ENCODE results near the gene LDLRAD4.

DNA sequence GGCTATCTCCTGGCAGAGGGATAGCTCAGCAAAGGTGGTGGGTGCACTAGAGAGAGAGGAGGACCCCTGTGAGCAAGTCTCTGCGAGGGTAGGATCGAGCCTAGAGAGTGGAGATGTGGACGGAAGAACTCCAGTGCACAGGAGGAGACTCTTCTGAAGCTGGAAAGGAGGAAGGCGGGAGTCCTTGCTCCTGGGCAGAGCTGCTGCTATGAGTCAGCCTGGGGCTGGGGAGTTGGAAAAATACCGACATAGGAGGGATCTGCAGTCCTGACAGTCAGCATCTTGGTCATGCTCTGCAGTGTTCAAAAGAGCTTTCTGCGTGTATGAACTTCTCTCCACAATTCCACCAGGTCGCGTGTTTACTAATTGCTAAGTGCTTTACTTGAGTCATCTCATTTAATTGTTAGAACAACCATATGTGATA is 233.8 kb downstream of the LDLRAD4 start:
- TF ChIP-seq EGR1 (conservative IDR thresholded peaks at IDR 0.05) (no peak), MYC (IDR thresholded peaks at IDR 0.05; ENCODE audit: low read depth, low read length) (no peak), MYC (CRISPR knock-in tag; IDR thresholded peaks at IDR 0.05; ENCODE audit: borderline replicate concordance, low read depth) (no peak), BDP1 (IDR thresholded peaks at IDR 0.05; ENCODE audit: insufficient read depth, insufficient read length) (no peak), MAZ (CRISPR knock-in tag; conservative IDR thresholded peaks at IDR 0.05 in 1 of 2, IDR thresholded peaks at IDR 0.05 in 1 of 2) (no peak), ESRRA (IDR thresholded peaks at IDR 0.05; ENCODE audit: borderline replicate concordance, low read depth) (no peak), ZNF274 (IDR thresholded peaks at IDR 0.05; ENCODE audit: borderline replicate concordance, low read depth, low read length) (no peak), ZBTB17 (CRISPR knock-in tag; IDR thresholded peaks at IDR 0.05) (no peak), CHD2 (IDR thresholded peaks at IDR 0.05; ENCODE audit: low read depth, low read length) (no peak)
- TF ChIP-seq, protein P1, sequence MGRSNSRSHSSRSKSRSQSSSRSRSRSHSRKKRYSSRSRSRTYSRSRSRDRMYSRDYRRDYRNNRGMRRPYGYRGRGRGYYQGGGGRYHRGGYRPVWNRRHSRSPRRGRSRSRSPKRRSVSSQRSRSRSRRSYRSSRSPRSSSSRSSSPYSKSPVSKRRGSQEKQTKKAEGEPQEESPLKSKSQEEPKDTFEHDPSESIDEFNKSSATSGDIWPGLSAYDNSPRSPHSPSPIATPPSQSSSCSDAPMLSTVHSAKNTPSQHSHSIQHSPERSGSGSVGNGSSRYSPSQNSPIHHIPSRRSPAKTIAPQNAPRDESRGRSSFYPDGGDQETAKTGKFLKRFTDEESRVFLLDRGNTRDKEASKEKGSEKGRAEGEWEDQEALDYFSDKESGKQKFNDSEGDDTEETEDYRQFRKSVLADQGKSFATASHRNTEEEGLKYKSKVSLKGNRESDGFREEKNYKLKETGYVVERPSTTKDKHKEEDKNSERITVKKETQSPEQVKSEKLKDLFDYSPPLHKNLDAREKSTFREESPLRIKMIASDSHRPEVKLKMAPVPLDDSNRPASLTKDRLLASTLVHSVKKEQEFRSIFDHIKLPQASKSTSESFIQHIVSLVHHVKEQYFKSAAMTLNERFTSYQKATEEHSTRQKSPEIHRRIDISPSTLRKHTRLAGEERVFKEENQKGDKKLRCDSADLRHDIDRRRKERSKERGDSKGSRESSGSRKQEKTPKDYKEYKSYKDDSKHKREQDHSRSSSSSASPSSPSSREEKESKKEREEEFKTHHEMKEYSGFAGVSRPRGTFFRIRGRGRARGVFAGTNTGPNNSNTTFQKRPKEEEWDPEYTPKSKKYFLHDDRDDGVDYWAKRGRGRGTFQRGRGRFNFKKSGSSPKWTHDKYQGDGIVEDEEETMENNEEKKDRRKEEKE (IDR thresholded peaks at IDR 0.05; ENCODE audit: borderline replicate concordance in 1 of 2, control insufficient read depth in 1 of 2, low read depth in 2 of 2, low read length in 1 of 2), result no peak
- TF ChIP-seq, protein P2, sequence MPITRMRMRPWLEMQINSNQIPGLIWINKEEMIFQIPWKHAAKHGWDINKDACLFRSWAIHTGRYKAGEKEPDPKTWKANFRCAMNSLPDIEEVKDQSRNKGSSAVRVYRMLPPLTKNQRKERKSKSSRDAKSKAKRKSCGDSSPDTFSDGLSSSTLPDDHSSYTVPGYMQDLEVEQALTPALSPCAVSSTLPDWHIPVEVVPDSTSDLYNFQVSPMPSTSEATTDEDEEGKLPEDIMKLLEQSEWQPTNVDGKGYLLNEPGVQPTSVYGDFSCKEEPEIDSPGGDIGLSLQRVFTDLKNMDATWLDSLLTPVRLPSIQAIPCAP (CRISPR knock-in tag; IDR thresholded peaks at IDR 0.05; ENCODE audit: borderline replicate concordance), result no peak

Data from K562 (cell line).